Fibroblast of the aortic adventitia (primary cell): ENCODE measurements around the gene STK39. TPM values are rescaled to one million over a fixed set of nuclear protein-coding genes. Genes with fewer than 3 reads are reported as not detected.

ENCODE experiments used
- DNase-seq: peaks from one replicate; pipeline ENCODE4 v3.0.0-alpha.2; 2010; ENCODE audit warnings: low read depth
- H3K4me3 ChIP-seq: 2 replicates; pipeline ENCODE4 v1.5.1; 2011; ENCODE audit warnings: low read depth, mild to moderate bottlenecking, control low read depth, low read length, moderate library complexity
- total RNA-seq: library from RNA; depleted of rRNA; stranded (reverse); fragments of >200 nt; gene quantifications from 2 replicates; pipeline ENCODE4 v1.2.3, GENCODE V29; 2012; ENCODE audit warnings: low replicate concordance
- TF ChIP-seq, protein P1 (sequence below): IDR thresholded peaks from 2 replicates; pipeline ENCODE4 v1.5.1; 2011; ENCODE audit warnings: mild to moderate bottlenecking, low read length, control low read depth, inconsistent platforms; ENCODE audit not compliant: insufficient read depth

The STK39 gene
- 8.2 and 31.0 TPM in 2 replicates for total RNA-seq

- H3K4me3 ChIP-seq: peak within 1 kb of the TSS; percentile 77
- DNase-seq: peak; percentile 65
- TF ChIP-seq, protein P1, sequence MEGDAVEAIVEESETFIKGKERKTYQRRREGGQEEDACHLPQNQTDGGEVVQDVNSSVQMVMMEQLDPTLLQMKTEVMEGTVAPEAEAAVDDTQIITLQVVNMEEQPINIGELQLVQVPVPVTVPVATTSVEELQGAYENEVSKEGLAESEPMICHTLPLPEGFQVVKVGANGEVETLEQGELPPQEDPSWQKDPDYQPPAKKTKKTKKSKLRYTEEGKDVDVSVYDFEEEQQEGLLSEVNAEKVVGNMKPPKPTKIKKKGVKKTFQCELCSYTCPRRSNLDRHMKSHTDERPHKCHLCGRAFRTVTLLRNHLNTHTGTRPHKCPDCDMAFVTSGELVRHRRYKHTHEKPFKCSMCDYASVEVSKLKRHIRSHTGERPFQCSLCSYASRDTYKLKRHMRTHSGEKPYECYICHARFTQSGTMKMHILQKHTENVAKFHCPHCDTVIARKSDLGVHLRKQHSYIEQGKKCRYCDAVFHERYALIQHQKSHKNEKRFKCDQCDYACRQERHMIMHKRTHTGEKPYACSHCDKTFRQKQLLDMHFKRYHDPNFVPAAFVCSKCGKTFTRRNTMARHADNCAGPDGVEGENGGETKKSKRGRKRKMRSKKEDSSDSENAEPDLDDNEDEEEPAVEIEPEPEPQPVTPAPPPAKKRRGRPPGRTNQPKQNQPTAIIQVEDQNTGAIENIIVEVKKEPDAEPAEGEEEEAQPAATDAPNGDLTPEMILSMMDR: no peak
Measured at GRCh38 chr2:168247341-168248261, at the start of gene STK39. Gene STK39, minus strand, starts transcription at chr2:168247595. Its CDS starts 160 bp downstream, at chr2:168247435.

DNA sequence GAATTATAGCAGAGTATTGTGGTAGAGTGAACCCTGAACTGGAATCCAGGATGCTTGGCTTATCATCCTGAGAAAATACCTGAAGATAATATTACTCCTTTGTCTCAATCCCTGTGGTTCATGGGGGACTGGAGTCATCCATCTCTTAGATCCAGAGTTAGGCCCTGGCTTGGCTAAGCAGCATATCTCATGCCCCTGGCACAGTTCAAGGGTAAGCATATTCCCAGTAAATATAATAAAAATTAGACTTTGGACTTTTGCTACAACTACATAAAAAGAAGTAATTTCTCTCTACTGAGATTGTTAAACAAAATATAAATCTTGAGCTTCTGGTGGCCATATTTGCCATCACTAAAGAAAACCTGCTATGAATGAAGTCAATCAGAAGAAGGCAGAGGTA is 47.7 kb upstream of the STK39 start:
- H3K4me3 ChIP-seq: no peak overlapping the region
- TF ChIP-seq, protein P1: no peak
- no peak for DNase-seq

GRCh38 chr2:168294409-168294808 is 47.0 kb upstream of the STK39 start:
- H3K4me3 ChIP-seq: no peak overlapping the region
- TF ChIP-seq, protein P1: no peak
- DNase-seq: no peak

GRCh38 chr2:168293766-168294165 is 46.4 kb upstream of the STK39 start:
- H3K4me3 ChIP-seq: no peak overlapping the region
- DNase-seq: no peak
- TF ChIP-seq, protein P1: no peak

DNA sequence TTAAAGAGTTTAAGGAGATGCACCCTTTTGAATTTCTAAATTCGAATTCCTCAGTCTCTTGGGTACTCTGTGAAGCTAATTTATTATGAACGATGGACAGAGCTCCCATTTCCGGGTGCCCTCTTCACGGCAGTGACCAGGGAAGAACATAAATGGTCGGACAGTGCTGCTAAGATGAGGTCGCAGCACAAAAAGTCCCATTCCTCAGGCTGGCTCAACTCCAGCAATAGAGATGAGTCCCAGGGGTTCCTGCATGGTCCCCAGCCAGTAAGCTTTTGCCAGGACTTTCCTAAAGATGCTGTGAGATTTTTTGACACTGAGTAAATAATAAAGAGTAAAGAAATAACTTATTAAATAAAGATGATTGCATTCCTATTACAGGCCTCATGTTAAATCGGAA is 43.0 kb upstream of the STK39 start:
- H3K4me3 ChIP-seq: no peak overlapping the region
- no peak for DNase-seq
- TF ChIP-seq, protein P1: no peak

- TF ChIP-seq, protein P1: no peak
- DNase-seq: no peak
- no peak overlapping the region for H3K4me3 ChIP-seq
Measured at GRCh38 chr2:168289880-168290279, 42.5 kb upstream of the STK39 start.
